Epithelial cell of esophagus (primary cell): Measurements from ENCODE around the gene CFH.

Experiments
- DNase-seq: peaks from one replicate; pipeline ENCODE4 v3.0.0; 2010; ENCODE audit warnings: low read depth
- H3K4me3 ChIP-seq: 2 replicates; pipeline ENCODE4 v1.5.1; 2011; ENCODE audit warnings: mild to moderate bottlenecking, low read length, control low read depth
- TF ChIP-seq, protein P1 (sequence below): IDR thresholded peaks from 2 replicates; pipeline ENCODE4 v1.5.1; 2011; ENCODE audit warnings: low read depth, mild to moderate bottlenecking, low read length, control low read depth, inconsistent platforms; ENCODE audit not compliant: insufficient read depth; ENCODE audit errors: missing control alignments

Gene CFH

DNA sequence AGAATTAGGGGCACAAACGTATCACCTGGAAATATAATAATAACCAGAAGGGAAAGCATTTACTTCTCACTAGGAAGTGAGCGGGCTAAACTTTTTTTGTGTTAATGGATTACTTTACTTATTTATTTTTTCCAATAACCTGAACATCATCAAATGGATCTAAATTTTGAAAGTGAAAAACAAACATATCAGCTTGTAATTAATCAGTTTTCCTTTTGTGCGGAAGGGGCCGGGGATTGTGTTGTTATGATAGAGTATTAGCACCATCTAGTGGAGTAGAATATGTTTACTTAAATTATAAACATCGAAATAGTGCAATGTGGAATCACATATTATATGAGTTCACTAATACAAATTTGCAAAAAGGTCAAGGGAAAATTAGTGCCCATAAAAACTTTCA, 9.0 kb downstream of the CFH start:
- peak overlapping the region; percentile 9 for H3K4me3 ChIP-seq
- TF ChIP-seq, protein P1, sequence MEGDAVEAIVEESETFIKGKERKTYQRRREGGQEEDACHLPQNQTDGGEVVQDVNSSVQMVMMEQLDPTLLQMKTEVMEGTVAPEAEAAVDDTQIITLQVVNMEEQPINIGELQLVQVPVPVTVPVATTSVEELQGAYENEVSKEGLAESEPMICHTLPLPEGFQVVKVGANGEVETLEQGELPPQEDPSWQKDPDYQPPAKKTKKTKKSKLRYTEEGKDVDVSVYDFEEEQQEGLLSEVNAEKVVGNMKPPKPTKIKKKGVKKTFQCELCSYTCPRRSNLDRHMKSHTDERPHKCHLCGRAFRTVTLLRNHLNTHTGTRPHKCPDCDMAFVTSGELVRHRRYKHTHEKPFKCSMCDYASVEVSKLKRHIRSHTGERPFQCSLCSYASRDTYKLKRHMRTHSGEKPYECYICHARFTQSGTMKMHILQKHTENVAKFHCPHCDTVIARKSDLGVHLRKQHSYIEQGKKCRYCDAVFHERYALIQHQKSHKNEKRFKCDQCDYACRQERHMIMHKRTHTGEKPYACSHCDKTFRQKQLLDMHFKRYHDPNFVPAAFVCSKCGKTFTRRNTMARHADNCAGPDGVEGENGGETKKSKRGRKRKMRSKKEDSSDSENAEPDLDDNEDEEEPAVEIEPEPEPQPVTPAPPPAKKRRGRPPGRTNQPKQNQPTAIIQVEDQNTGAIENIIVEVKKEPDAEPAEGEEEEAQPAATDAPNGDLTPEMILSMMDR = peak; percentile 26
- peak; percentile 46 for DNase-seq

DNA sequence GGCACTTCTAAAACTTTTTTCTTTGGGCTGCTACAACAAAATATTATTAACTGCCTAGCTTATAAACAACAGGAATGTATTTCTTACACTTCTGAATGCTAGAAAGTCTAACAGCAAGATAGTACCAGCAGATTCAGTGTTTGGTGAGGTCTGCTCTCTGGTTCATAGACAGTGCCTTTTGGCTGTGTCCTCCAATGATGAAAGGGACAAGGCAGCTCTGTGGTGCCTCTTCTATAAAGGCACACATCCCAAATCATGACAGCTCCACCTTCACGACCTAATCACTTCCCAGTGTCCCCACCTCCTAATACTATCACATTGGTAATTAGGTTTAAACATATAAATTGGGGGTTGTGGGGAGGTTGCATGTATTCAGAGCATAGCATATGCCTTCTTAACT, 9.5 kb downstream of the CFH start:
- TF ChIP-seq, protein P1 = no peak
- no peak overlapping the region for H3K4me3 ChIP-seq
- DNase-seq = no peak

DNA sequence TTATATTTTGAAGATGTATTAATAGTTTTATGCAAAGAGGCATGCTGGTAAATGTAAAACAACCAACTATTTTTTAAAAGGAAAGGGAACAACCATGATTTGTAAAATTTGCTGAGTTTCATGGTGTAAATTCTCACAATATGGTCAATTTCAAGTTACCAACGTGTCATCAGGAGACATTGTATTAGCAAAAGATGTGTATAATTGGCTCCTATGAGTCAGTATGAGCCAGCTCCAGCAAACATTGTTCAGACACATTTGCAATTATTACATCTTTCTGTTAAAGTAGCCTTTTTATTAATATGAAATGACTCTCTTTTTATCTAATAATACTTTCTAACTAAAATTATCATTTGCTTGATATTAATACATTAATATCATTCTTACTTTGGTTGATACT, 15.3 kb downstream of the CFH start:
- TF ChIP-seq, protein P1 = no peak
- DNase-seq = peak; percentile 10
- H3K4me3 ChIP-seq = no peak overlapping the region

DNA sequence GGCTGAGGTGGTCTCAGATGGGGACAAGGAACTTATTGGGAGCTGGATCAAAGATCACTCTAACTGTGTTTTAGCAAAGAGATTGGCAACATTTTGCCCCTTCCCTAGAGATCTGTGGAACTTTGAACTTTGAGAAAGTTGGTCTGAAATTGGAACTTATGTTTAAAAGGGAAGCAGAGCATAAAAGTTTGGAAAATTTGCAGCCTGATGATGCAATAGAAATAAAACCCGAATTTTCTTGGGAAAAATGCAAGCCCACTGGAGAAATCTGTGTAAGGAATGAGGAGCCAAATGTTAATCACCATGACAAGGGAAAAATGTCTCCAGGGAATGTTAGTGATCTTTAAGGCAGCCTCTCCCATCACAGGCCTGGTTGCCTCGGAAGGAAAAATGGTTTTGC, 17.2 kb downstream of the CFH start:
- TF ChIP-seq, protein P1 = no peak
- H3K4me3 ChIP-seq = no peak overlapping the region
- DNase-seq = no peak

DNA sequence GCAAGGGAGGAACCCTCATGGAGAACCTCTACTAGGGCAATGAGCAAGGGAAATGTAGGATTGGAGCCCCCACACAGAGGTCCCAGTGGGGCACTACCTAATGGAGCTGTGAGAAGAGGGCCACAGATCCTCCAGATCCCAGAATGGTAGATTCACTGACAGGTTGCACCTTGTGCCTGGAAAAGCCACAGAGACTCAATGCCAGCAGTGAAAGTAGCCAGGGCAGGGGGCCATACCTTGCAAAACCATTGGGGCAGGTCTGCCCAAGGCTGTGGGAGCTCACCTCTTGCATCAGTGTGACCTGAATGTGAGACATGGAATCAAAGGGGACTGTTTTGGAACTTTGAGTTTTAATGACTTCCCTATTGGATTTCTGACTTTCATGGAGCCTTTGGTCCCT, 17.9 kb downstream of the CFH start:
- H3K4me3 ChIP-seq = no peak overlapping the region
- TF ChIP-seq, protein P1 = no peak
- no peak for DNase-seq

DNA sequence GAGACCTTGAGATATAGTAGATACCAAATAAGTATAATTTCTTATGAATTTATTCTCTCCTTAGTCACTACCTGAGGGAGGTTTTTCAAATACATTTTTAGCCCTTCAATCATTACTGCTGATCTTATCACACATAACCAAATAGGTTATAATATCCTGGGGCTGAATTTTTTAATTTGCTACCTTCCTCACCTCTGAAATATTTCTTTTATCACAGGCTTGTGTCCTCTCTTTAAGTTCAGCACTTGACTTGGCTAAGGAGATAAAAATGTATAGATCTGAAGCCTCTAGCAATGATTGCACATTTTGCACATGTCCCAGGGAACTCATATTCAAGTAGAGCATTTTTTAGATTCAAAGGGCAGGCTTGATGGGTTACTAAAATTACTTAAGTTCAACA, 23.1 kb downstream of the CFH start:
- H3K4me3 ChIP-seq = no peak overlapping the region
- TF ChIP-seq, protein P1 = no peak
- no peak for DNase-seq

DNA sequence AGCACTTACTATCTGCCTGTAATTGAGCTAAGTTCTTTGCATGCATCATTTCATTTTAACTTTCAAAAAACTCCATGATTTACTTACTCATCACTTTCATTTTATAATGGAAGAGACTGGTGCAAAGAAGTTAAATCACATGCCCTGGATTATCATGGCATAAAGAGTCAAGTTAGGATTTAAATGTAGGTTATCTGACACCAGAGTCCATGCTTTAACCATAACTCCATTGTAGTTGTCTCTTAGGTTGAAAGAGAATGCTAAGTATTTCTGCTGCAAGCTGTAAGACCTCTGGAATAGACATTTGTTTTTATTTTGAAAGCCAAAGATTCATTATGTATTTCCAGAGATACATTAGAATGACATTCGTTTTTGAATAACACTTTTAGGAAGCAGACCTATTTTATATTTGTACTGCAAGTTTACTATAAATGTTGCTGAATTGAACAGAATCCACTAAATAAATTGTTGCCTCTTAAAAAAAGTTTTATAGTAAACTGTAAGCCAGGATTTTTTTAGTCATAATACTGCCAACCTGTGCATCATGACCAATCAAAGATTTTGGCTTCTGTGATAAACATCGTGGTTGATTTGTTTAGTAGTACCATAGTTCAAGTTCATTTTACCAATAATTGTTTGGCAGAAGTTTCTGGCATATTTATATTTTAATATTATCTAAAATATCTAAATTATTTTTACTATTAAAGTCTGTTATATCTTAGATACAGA, 26.1 kb downstream of the CFH start:
- no peak overlapping the region for H3K4me3 ChIP-seq
- TF ChIP-seq, protein P1 = no peak
- DNase-seq = no peak
